ENCODE measurements around the gene MPI.

- TF ChIP-seq, protein P1, sequence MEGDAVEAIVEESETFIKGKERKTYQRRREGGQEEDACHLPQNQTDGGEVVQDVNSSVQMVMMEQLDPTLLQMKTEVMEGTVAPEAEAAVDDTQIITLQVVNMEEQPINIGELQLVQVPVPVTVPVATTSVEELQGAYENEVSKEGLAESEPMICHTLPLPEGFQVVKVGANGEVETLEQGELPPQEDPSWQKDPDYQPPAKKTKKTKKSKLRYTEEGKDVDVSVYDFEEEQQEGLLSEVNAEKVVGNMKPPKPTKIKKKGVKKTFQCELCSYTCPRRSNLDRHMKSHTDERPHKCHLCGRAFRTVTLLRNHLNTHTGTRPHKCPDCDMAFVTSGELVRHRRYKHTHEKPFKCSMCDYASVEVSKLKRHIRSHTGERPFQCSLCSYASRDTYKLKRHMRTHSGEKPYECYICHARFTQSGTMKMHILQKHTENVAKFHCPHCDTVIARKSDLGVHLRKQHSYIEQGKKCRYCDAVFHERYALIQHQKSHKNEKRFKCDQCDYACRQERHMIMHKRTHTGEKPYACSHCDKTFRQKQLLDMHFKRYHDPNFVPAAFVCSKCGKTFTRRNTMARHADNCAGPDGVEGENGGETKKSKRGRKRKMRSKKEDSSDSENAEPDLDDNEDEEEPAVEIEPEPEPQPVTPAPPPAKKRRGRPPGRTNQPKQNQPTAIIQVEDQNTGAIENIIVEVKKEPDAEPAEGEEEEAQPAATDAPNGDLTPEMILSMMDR (IDR thresholded peaks at IDR 0.05; ENCODE audit: insufficient read depth, low read depth, low read length), result no peak
- TF ChIP-seq EZH2 (IDR thresholded peaks at IDR 0.05; ENCODE audit: insufficient read depth, low read length), result no peak
Measured at GRCh38 chr15:74858369-74858740, 31.5 kb upstream of the MPI start.

All from astrocyte (in vitro differentiated cells and primary cell).